Stimulated activated CD4-positive, alpha-beta T cell treated with anti-CD3 and anti-CD28 coated beads, Interleukin-15, amount 100 ng/mL, for 1 hour (primary cell): ENCODE data around the gene KLF7.

Experiments used
- DNase-seq, 2 donors: peaks; one replicate each; pipeline ENCODE4 v3.0.0-alpha.2; 2020; ENCODE audit warnings: low read depth in 1 of 2, low spot score in 1 of 2

The KLF7 gene

DNA sequence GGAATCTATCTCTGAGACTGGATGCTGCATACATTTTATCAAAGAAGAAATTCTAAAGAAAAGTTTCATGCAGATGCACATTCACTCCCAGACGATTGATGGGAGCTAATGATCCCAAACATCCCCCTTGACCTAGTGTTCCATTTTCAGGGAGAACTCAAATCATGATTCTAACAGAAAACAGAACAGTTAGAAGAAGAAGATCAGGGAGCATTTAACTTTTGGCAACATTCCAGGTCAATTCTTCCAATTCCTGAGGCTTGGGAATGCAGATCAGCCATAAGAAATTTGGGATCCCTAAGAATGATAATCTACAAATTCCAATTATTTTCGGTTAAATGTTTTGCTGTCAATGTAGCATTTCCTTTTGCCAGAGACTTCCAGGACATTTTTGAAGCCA, 129.9 kb downstream of the KLF7 start:
- DNase-seq = no peak

DNA sequence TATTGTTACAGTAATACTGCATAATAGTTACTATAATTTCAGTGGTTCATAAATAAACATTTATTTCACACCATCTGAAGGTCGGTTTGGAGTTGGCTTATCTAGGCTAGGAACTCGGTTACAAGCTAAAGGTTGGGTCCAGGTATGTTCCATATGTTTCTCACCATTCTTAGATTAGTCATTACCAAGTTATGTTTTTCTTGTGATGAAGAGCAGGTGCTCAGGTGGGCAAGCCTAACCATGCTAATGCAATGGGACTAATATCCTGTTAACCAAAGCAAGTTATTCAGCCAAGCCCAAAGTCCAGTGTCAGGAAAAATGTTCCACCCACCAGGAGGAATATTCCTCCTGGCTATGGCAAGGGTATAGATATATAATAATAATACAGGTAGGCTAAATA, 133.3 kb downstream of the KLF7 start:
- no peak for DNase-seq
